Stimulated activated CD8-positive, alpha-beta memory T cell treated with anti-CD3 and anti-CD28 coated beads, Interleukin-12 subunit alpha, Interleukin-12 subunit beta, amount 100 ng/mL, for 24 hours (primary cell): ENCODE measurements around the gene CCDC8.
"Not testable (repeated sequence)": the region's sequence is repeated elsewhere in the genome, so short reads cannot be mapped to it uniquely, and the experiment has no call there.

ENCODE experiments used
- DNase-seq: peaks from one replicate; pipeline ENCODE4 v3.0.0-alpha.2; 2020; ENCODE audit errors: extremely low read depth

CCDC8 gene

DNA sequence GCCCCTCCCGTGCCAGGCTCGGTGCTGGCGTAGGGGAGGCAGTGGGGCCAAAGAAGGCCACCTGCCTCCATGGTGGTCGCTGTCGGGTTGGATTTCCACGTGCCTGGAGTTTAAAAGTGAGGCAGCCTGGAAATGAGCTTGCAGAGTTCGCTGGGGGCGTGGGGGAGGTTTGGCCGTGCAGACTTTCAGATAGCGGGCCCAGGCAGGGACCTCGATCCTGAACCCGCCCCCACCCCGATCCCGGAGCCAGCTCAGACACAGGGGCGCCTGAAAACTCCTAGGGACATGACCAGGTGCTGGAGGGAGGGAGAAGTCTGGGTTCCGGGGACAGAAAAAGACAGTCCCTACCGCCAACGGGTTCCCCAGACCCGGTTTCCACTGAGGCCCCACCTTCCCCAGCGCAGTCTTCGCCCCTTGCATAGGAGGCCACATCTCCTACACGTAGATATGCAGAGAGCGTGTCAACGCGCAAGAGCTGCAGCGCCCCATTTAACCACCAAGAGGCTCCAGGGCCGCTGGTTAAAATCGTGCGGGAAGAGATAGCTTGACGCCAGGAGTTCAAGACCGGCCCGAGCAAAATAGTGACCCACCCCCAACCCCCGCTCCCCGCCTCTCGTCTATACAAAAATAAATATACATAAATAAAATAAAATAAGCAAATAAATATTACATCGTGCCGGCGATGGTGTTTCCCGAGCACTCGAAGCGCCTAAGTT is 8.5 kb downstream of the CCDC8 start:
- no peak for DNase-seq

DNA sequence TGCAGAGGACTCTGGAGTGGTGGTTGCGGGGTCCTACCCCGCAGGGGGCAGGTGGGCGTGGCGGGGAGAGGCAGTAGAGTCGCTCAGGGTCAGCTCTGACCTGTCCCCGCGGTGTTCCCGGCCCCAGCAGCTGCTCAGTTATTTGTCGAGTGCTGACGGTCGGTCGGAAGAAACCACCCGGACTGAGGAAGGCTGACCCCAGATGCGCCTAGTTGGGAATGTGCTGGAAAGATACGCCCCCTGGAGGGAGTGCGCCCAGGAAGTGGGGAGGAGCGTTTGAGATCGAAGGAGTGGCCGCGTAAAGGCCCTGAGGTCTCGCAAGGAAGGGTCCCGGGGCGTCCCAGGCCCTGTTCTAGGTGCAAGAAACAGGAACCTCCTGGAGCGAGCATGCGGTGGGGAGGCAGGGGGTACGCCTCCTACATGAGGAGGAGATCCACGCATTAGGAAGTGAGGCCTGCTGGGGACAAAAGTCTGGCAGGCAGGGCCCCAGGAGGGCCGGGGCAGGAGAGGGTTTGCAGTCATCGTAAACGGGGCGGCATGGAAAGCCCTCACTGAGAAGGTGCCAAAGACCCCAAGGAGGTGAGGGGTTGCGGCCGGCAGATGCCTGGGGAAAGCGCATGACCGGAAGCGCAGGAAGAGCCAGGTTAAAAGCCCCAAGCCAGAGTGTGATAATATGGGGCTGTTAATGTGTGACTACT is 9.2 kb downstream of the CCDC8 start:
- no peak for DNase-seq

- no peak for DNase-seq
Observed at GRCh38 chr19:46402725-46403124, 10.6 kb downstream of the CCDC8 start.

- DNase-seq: not testable (repeated sequence)
Observed at GRCh38 chr19:46397801-46398479, 15.4 kb downstream of the CCDC8 start.

DNA sequence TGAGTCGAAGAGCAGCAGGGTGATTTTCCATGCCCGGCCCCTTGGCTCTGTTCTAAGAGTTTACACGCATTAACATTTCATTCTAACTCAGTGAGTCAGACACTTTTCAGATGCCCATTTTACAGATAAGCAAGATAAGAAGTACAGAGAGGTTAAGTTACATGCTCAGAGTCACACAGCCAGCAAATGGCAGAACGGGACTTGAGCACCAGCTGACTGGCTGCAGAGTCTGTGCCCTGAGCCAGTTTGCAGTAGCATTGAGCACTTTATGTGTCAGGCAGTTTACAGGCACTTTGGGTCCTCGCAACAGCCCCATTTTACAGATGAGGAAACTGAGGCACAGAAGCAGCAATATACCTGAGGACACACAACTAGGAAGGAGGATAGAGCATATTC is 19.0 kb downstream of the CCDC8 start:
- DNase-seq: no peak

- no peak for DNase-seq
Observed at GRCh38 chr19:46393456-46394401, 19.6 kb downstream of the CCDC8 start.

GRCh38 chr19:46392837-46393236 is 20.5 kb downstream of the CCDC8 start:
- DNase-seq: no peak

- DNase-seq: no peak
Observed at GRCh38 chr19:46392252-46392801, 21.0 kb downstream of the CCDC8 start.

GRCh38 chr19:46391296-46392251 is 21.8 kb downstream of the CCDC8 start:
- DNase-seq: no peak

GRCh38 chr19:46390866-46391265 is 22.5 kb downstream of the CCDC8 start:
- no peak for DNase-seq

DNA sequence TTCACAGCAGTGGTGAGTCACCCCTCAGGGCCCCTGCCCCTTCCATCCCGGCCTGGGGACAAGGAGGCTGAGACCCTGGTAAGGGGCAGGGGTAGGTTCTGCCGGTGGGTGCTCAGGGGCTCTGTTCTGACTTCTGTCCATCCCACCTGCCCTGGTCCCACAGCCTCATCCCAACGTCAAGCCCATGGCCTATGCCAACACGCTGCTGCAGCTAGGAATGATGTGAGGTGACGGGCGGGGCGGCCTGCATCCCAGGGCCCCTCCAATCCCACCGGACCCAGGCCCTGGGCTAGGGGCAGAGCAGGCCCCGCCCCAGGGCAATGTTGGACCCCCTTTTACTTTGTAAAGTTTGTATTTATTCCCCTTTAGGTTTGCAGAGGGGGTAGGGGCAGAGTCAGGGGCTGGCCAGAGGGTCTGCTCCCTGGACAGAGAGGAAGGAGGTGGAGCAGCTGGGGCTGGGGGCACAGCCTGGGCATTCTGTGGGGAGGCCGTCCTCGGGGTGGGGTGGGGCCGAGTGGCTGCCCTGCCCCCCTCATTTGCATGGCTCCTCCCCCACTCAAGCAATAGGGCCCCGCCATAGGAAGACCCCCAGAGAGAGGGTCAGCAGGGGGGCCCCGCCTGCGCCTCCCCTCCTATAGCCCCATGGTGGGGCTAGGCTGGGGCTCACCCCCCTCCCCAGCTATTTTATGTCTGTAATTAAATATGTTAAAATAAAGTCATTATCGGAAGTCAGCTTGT is 23.1 kb downstream of the CCDC8 start:
- DNase-seq: no peak

- no peak for DNase-seq
Observed at GRCh38 chr19:46388311-46389095, 24.9 kb downstream of the CCDC8 start.

DNA sequence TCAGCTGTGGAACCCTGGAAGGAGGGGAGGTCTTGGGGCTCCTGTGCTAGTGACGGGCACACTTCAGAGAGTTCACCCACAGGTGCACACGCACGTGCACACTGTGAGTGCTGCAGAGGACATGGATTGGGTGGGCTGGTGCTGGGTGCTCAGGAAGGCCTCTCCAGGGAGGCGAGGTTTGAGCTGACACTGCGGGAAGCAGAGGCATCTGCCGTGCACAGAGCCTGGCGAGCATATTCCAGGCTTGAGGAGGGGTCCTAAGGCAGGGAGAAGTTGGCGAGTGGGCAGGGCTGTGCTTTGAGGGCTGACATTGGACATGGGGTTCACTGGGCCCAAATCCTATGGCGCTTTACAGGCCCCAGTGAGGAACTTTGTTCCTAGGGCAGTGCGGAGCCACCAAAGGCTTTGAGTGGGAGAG is 25.6 kb downstream of the CCDC8 start:
- DNase-seq: no peak

GRCh38 chr19:46386996-46387712 is 26.2 kb downstream of the CCDC8 start:
- DNase-seq: no peak

DNA sequence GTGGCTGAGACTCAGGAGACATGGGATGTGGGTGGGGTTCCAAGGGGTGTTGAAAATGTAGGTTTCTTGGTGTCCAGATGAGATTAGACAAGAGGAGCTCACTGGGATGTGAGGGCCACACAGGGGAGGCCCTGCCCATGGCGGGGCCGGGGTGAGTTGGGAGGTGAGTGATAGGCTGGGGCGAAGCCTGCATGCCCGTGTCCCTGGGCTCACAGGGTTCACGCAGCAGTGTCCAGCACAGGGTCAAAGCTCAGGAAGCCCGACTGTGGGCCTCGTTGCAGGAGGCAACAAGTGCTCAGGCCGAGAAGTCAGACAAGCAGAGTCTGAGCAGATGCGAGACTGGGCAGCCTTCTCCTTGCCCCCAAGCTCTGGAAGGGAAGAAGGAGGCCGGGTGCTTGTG is 27.2 kb downstream of the CCDC8 start:
- DNase-seq: no peak

DNA sequence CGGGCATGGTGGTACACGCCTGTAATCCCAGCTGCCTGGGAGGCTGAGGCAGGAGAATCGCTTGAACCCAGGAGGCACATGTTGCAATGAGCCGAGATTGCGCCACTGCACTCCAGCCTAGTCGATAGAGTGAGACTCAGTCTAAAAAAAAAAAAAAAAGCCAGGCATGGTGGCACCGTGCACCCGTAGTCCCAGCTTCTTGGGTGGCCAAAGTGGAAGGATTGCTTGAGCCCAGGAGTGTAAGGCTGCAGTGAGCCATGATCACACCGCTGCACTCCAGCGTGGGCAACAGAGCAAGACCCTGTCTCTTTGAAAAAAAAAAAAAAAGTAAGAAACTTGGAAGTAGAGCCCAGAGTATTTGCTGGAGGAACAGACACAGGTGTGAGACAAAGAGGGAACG is 27.7 kb downstream of the CCDC8 start:
- no peak for DNase-seq

- DNase-seq: no peak
Observed at GRCh38 chr19:46384396-46384795, 29.0 kb downstream of the CCDC8 start.

DNA sequence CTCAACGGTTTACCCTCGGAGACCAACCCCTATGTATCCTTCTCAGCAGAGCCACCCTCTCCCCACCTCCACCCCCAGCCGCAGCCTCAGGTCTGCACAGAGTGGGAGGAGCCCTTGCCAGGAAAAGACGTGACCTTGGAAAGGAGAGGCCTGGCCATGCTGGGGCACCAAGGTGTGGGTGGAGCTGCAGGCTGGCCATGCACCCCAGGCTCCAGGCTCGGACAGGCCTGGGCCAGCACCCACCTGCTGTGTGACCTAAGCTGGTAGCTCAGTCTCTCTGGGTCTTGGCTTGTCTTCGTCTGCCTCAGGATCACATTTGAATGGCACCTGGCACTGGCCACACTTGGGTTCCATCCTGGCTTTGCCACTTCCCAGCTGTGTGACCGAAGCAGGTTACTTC is 29.5 kb downstream of the CCDC8 start:
- DNase-seq: no peak
